HCT116 (cell line): ENCODE data around the gene OBSL1. TPM values are rescaled to one million over a fixed set of nuclear protein-coding genes. Genes with fewer than 3 reads are reported as not detected.

ENCODE experiments used
- ATAC-seq: fragments of 200-7000 bp; cut with Tn5 transposase; 2 replicates; pipeline ENCODE4 v1.9.1; 2020; ENCODE audit warnings: mild to moderate bottlenecking, moderate library complexity
- BruUV-seq: library from RNA; stranded (reverse); fragments of 400-500 nt; replicated peaks from 2 replicates; lab custom pipeline; 2021; lab: Mats Ljungman, UMichigan
- CTCF ChIA-PET: fragments of 300-600 bp; sonication (Branson Sonifier 250); formaldehyde crosslinking; loops from one replicate; lab custom pipeline; 2021; ENCODE audit warnings: antibody characterized with exemption; lab: Charles Lee
- POLR2A ChIA-PET: fragments of 300-600, 350-600 bp; sonication (Branson Sonifier 250); formaldehyde crosslinking; loops from one replicate; lab custom pipeline; 2021; ENCODE audit warnings: antibody characterized with exemption; lab: Charles Lee
- RAD21 ChIA-PET, 2 experiments: fragments of 300-600 bp; sonication (Branson Sonifier 250); formaldehyde crosslinking; loops; one replicate each; lab custom pipeline; 2023; ENCODE audit warnings: low total read pairs in 2 of 2; ENCODE audit not compliant: uncharacterized antibody in 2 of 2, unreplicated experiment in 2 of 2, low non-redundant PET in 1 of 2; lab: Charles Lee
- DNase-seq: peaks from one replicate; pipeline ENCODE4 v3.0.0-alpha.2; 2010; ENCODE audit warnings: low read depth, low spot score
- H2AFZ ChIP-seq: fragments of 200-600 bp; shearing (Covaris generic), sonication (generic); 2 replicates; pipeline ENCODE4 v1.6.1; 2017; ENCODE audit warnings: low read depth, mixed run types, mixed read lengths, antibody characterized with exemption, low read length; ENCODE audit not compliant: poor library complexity, severe bottlenecking
- H3K27ac ChIP-seq: 2 replicates; pipeline ENCODE4 v1.5.1; 2012; ENCODE audit warnings: low read depth, low read length
- H3K27me3 ChIP-seq: fragments of 200-600 bp; sonication (generic); 2 replicates; pipeline ENCODE4 v1.6.1; 2016; ENCODE audit warnings: mixed run types, low read length, mixed read lengths; ENCODE audit not compliant: insufficient read depth
- H3K36me3 ChIP-seq, 2 experiments: fragments of 200-500 bp in 1 of 2; fragments of 200-600 bp in 1 of 2; sonication (Bioruptor generic) in 1 of 2; sonication (generic) in 1 of 2; 2 replicates each; pipeline versions ENCODE4 v1.5.1 to v1.6.1; 2014 to 2016; ENCODE audit warnings: low read length in 2 of 2, inconsistent platforms in 1 of 2, mixed read lengths in 1 of 2, mixed run types in 1 of 2; ENCODE audit not compliant: insufficient read depth in 2 of 2, control insufficient read depth in 1 of 2
- H3K4me1 ChIP-seq, 2 experiments: fragments of 200-600 bp in 1 of 2; sonication (generic) in 1 of 2; 2 replicates each; pipeline versions ENCODE4 v1.5.1 to v1.6.1; 2012 to 2017; ENCODE audit warnings: low read length in 2 of 2, inconsistent platforms in 1 of 2, mild to moderate bottlenecking in 1 of 2, mixed read lengths in 1 of 2, mixed run types in 1 of 2, moderate library complexity in 1 of 2; ENCODE audit not compliant: insufficient read depth in 2 of 2, control insufficient read depth in 1 of 2
- H3K4me2 ChIP-seq: fragments of 200-600 bp; sonication (generic); 2 replicates; pipeline ENCODE4 v1.6.1; 2017; ENCODE audit warnings: mixed run types, low read length, mixed read lengths
- H3K4me3 ChIP-seq, 2 experiments: fragments of 200-600 bp in 1 of 2; sonication (generic) in 1 of 2; replicated peaks in 1 of 2; 2 replicates each; pipeline ENCODE4 v1.5.1; 2011 to 2016; ENCODE audit warnings: low read length in 2 of 2, control low read depth in 1 of 2, low read depth in 1 of 2, mild to moderate bottlenecking in 1 of 2, mixed read lengths in 1 of 2, mixed run types in 1 of 2
- H3K79me2 ChIP-seq: fragments of 200-600 bp; sonication (generic); 2 replicates; pipeline ENCODE4 v1.6.1; 2017; ENCODE audit warnings: mild to moderate bottlenecking, mixed run types, low read length, moderate library complexity, mixed read lengths; ENCODE audit not compliant: insufficient read depth
- H3K9ac ChIP-seq: fragments of 200-600 bp; sonication (generic); 2 replicates; pipeline ENCODE4 v1.6.1; 2016; ENCODE audit warnings: low read length, mixed read lengths
- H3K9me2 ChIP-seq: fragments of 200-600 bp; sonication (generic), shearing (Covaris generic); 2 replicates; pipeline ENCODE4 v1.6.1; 2017; ENCODE audit warnings: mixed run types, mild to moderate bottlenecking, moderate library complexity; ENCODE audit not compliant: insufficient read depth
- H3K9me3 ChIP-seq, 2 experiments: fragments of 200-500 bp in 1 of 2; fragments of 200-600 bp in 1 of 2; sonication (Bioruptor generic) in 1 of 2; sonication (generic) in 1 of 2; 2 replicates each; pipeline ENCODE4 v1.6.1; 2014 to 2017; ENCODE audit warnings: low read length in 2 of 2, mixed read lengths in 2 of 2, inconsistent platforms in 1 of 2, low read depth in 1 of 2, mild to moderate bottlenecking in 1 of 2, mixed run types in 1 of 2, moderate library complexity in 1 of 2; ENCODE audit not compliant: control insufficient read depth in 1 of 2, insufficient read depth in 1 of 2
- H4K20me1 ChIP-seq: fragments of 200-600 bp; sonication (generic), shearing (Covaris generic); 2 replicates; pipeline ENCODE4 v1.6.1; 2017; ENCODE audit warnings: mixed run types, mild to moderate bottlenecking, moderate library complexity; ENCODE audit not compliant: insufficient read depth
- CEBPB ChIP-seq: IDR thresholded peaks from 2 replicates; pipeline ENCODE4 v1.6.1; 2012; ENCODE audit warnings: low read depth
- ELF1 ChIP-seq: IDR thresholded peaks from 2 replicates; pipeline ENCODE4 v1.6.1; 2012; ENCODE audit warnings: low read depth, borderline replicate concordance
- EZH2phosphoT487 ChIP-seq: fragments of 200-600 bp; IDR thresholded peaks from 2 replicates; pipeline ENCODE4 v1.6.1; 2018; ENCODE audit warnings: antibody characterized with exemption, borderline replicate concordance
- POLR2AphosphoS5 ChIP-seq: IDR thresholded peaks from 2 replicates; pipeline ENCODE4 v1.6.1; 2011; ENCODE audit warnings: mild to moderate bottlenecking, low read depth, low read length, moderate library complexity
- SP1 ChIP-seq: IDR thresholded peaks from 2 replicates; pipeline ENCODE4 v1.6.1; 2012; ENCODE audit warnings: low read depth
- SRF ChIP-seq: IDR thresholded peaks from 2 replicates; pipeline ENCODE4 v1.6.1; 2012; ENCODE audit warnings: low read depth
- YY1 ChIP-seq: IDR thresholded peaks from 2 replicates; pipeline ENCODE4 v1.6.1; 2011; ENCODE audit warnings: low read length, low read depth, moderate library complexity, mild to moderate bottlenecking; ENCODE audit not compliant: insufficient replicate concordance; ENCODE audit errors: extremely low read depth
- ZBTB33 ChIP-seq: IDR thresholded peaks from 2 replicates; pipeline ENCODE4 v1.6.1; 2011; ENCODE audit warnings: mild to moderate bottlenecking, low read length, moderate library complexity; ENCODE audit not compliant: insufficient replicate concordance; ENCODE audit errors: extremely low read depth
- intact Hi-C: fragments of 100-400 bp; cut with micrococcal nuclease; formaldehyde crosslinking; loops from 2 replicates; pipeline ENCODE4 v1.10.0; 2022
- total RNA-seq: library from RNA; stranded (reverse); gene quantifications from one replicate; pipeline ENCODE4 v1.2.1, GENCODE V29; 2021; ENCODE audit not compliant: unreplicated experiment
- TF ChIP-seq, protein P1 (sequence below): IDR thresholded peaks from 2 replicates; pipeline ENCODE4 v1.6.1; 2012

The OBSL1 gene
- total RNA-seq, 1 experiment from 2014 or later, result 45.2 TPM

DNA sequence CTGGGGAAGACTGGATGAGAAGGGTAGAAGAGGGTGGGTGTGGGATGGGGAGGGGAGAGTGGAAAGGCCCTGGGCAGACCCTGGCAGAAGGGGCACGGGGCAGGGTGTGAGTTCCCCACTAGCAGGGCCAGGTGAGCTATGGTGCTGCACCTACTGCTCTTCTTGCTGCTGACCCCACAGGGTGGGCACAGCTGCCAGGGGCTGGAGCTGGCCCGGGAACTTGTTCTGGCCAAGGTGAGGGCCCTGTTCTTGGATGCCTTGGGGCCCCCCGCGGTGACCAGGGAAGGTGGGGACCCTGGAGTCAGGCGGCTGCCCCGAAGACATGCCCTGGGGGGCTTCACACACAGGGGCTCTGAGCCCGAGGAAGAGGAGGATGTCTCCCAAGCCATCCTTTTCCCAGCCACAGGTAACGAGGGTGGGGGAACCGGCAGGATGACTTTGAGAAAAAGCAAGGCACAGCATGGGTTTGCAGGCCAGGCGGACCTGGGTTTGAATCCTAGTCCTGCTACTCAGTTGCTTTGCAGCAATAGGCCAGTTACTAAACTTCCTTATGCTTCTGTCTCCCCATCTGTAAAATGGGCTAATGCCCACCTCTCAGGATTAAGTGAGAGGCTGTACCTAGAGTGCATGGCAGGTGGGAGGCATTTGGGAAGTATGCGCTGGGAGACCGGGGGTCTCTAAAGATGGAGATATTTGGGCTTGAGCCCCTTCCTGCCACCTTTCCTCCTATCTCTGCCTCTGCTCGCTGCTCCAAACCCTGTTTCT is 1.1 kb upstream of the OBSL1 start, which contains the start of gene INHA:
Gene INHA (plus strand): TSS at position 74 of the 765 bp plus-strand sequence. CDS start 65 bp downstream, at position 139.
- no peak within 1 kb of the TSS for H3K4me2 ChIP-seq
- H3K9me3 ChIP-seq, result no peaks in the 10 kb centered on the region
- H3K4me1 ChIP-seq, result no peaks in the 10 kb centered on the region
- ATAC-seq, result no peak
- H3K79me2 ChIP-seq, result no peaks in the 10 kb centered on the region
- no peaks in the 10 kb centered on the region for H4K20me1 ChIP-seq
- no peak within 1 kb of the TSS for H2AFZ ChIP-seq
- no peak for DNase-seq
- no peak within 1 kb of the TSS for H3K27ac ChIP-seq
- BruUV-seq, result no TSS peak
- H3K9ac ChIP-seq, result no peak within 1 kb of the TSS
- H3K27me3 ChIP-seq, result no peaks in the 10 kb centered on the region
- H3K36me3 ChIP-seq, result no peaks in the 10 kb centered on the region
- POLR2A ChIA-PET, result no interaction called here
- RAD21 ChIA-PET, result no interaction called here
- no peak within 1 kb of the TSS for H3K4me3 ChIP-seq
- TF ChIP-seq ZBTB33 (no peak), YY1 (no peak), EZH2phosphoT487 (no peak), POLR2AphosphoS5 (no peak), SP1 (no peak), ELF1 (no peak), CEBPB (no peak), SRF (no peak)
- TF ChIP-seq, protein P1, sequence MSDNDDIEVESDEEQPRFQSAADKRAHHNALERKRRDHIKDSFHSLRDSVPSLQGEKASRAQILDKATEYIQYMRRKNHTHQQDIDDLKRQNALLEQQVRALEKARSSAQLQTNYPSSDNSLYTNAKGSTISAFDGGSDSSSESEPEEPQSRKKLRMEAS, result no peak
- CTCF ChIA-PET, result interaction anchor here (1.5 kb wide), 1 partner anchor 12 kb away, joined by 6 read pairs; no protein-coding TSS in a partner anchor
- no peaks in the 10 kb centered on the region for H3K9me2 ChIP-seq
- intact Hi-C loops, result no loop called here
